ENCODE measurements around the gene SNX3.
"Not testable (repeated sequence)": the region's sequence is repeated elsewhere in the genome, so short reads cannot be mapped to it uniquely, and the experiment has no call there.

Gene SNX3

DNA sequence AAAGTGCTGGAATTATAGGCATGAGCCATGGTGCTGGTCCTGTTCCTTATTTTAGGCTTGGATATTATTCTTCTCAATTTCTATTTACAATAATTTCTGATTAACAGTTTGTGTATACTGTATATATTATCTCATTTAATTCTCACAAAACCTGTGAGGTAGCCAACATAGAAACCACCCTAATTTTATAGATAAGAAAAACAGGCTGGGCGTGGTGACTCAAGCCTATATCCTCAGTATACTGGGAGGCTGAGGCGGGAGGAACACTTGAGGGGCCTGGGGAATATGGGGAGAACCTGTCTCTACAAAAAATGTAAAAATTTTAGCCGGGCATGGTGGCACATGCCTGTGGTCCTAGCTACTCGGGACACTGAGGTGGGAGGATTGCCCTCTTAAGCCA is 30.3 kb upstream of the SNX3 start:
- Histone ChIP-seq H3K9me3 (ENCODE audit: control insufficient read depth, low read length) (no peaks in the 10 kb centered on the region), H3K4me1 (ENCODE audit: control insufficient read depth, insufficient read depth, low read length, poor library complexity, severe bottlenecking) (no peaks in the 10 kb centered on the region), H3K27ac (ENCODE audit: low read depth, low read length, severe bottlenecking) (no peak overlapping the region), H3K4me3 (ENCODE audit: extremely low read depth, insufficient read depth, low read length, poor library complexity, severe bottlenecking) (no peak overlapping the region), H3K36me3 (ENCODE audit: control insufficient read depth, insufficient read depth, low read length) (no peaks in the 10 kb centered on the region)
- 78 to 88% methylated on average over 2 to 3 of the region's 4 CpGs for WGBS, 2 experiments (ENCODE audit: insufficient coverage in 2 of 2)

DNA sequence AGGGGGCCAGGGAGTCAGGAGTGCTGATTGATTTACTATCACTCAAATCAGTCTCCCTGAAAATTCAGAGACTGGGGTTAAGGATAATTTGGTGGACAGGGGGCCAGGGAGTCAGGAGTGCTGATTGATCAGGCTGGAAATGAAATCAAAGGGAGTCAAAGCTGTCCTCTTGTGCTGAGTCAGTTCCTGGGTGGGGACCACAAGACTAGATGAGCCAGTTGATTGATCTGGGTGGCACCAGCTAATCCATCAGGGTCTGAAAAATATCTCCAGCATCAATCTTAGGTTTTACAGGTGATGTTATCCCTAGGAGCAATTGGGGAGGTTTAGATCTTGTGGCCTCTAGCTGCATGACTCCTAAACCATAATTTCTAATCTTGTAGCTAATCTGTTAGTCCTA is 27.9 kb upstream of the SNX3 start:
- Histone ChIP-seq H3K36me3 (ENCODE audit: control insufficient read depth, insufficient read depth, low read length) (no peaks in the 10 kb centered on the region), H3K4me1 (ENCODE audit: control insufficient read depth, insufficient read depth, low read length, poor library complexity, severe bottlenecking) (no peaks in the 10 kb centered on the region), H3K4me3 (ENCODE audit: extremely low read depth, insufficient read depth, low read length, poor library complexity, severe bottlenecking) (no peak overlapping the region), H3K9me3 (ENCODE audit: control insufficient read depth, low read length) (no peaks in the 10 kb centered on the region), H3K27ac (ENCODE audit: low read depth, low read length, severe bottlenecking) (no peak overlapping the region)

DNA sequence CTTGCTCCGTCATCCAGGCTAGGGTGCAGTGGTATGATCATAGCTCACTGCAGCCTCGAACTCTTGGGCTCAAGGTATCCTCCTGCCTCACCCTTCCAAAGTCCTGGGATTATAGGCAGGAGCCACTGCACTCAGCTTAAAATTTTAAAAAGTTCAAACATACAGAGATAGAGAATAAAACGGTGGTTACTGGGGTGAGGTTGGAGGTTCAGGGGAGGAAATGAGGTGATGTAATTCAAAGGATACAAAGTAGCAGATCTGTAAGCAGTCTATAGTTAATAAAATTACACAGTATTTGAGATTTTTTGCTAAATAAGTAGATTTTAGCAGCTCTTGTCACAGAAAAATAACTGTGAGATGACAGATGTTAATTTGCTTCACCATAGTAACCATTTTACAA is 26.5 kb upstream of the SNX3 start:
- H3K36me3 ChIP-seq (ENCODE audit: control insufficient read depth, insufficient read depth, low read length), result no peaks in the 10 kb centered on the region
- H3K4me3 ChIP-seq (ENCODE audit: extremely low read depth, insufficient read depth, low read length, poor library complexity, severe bottlenecking), result no peak overlapping the region
- WGBS, 2 experiments (ENCODE audit: insufficient coverage in 2 of 2), result 56 to 85% methylated on average over 1 to 2 of the region's 3 CpGs
- H3K9me3 ChIP-seq (ENCODE audit: control insufficient read depth, low read length), result no peaks in the 10 kb centered on the region
- no peak overlapping the region for H3K27ac ChIP-seq (ENCODE audit: low read depth, low read length, severe bottlenecking)
- H3K4me1 ChIP-seq (ENCODE audit: control insufficient read depth, insufficient read depth, low read length, poor library complexity, severe bottlenecking), result no peaks in the 10 kb centered on the region

DNA sequence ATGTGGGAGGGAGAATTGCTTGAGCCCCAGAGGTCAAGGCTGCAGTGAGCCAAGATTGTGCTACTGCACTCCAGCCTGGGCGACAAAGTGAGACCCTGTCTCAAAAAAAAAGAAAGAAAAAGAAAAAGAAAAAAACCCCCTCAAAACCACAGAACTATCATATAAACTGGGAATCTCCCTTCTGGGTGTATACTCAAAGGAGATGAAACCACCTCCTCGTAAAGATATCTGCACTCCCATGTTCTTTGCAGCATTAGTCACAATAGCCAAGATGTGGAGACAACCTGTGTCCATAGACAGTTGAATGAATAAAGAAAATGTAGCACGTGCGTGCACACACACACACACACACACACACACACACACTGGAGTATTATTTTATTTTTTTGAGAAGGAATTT is 25.5 kb upstream of the SNX3 start:
- H3K4me1 ChIP-seq (ENCODE audit: control insufficient read depth, insufficient read depth, low read length, poor library complexity, severe bottlenecking), result no peaks in the 10 kb centered on the region
- WGBS, 2 experiments (ENCODE audit: insufficient coverage in 2 of 2), result 83% methylated on average over 1 of the region's 4 CpGs; no CpG with 5 or more reads in 1 of the 2 experiments
- H3K27ac ChIP-seq (ENCODE audit: low read depth, low read length, severe bottlenecking), result no peak overlapping the region
- H3K4me3 ChIP-seq (ENCODE audit: extremely low read depth, insufficient read depth, low read length, poor library complexity, severe bottlenecking), result no peak overlapping the region
- no peaks in the 10 kb centered on the region for H3K36me3 ChIP-seq (ENCODE audit: control insufficient read depth, insufficient read depth, low read length)
- H3K9me3 ChIP-seq (ENCODE audit: control insufficient read depth, low read length), result no peaks in the 10 kb centered on the region

DNA sequence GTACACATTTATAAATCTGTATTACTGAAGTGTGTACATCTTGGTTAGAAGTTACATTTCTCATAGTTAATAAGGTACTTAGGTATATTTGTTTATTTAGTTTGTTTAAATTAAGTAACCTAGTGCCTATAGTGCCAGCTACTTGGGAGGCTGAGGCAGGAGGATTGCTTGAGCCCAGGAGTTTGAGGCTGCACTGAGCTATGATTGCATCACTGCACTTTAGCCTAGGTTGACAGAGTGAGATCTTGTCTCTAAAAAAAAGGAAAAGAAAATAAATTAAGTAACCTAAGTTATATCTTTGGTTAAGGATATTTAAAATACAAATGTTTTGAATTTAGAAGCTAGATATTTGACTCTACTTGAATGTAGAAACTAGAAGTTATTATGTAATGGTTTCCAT is 24.5 kb upstream of the SNX3 start:
- H3K4me3 ChIP-seq (ENCODE audit: extremely low read depth, insufficient read depth, low read length, poor library complexity, severe bottlenecking), result no peak overlapping the region

DNA sequence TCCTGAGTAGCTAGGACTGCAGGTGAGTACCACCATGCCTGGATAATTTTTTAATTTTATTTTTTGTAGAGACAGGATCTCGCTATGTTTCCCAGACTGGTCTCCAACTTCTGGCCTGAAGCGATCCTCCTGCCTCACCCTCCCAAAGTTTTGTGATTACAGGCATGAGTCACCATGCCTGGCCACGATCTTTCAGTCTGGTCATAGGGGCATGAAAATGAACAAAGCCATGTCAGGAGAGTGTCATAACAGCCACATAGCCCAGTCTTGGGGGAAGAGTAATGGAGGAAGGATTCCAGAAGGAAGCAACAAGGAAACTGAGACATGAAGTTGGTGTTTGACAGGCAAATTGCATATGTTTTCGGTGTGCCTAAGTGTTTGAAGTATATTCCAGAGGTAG is 17.0 kb upstream of the SNX3 start:
- H3K27ac ChIP-seq (ENCODE audit: low read depth, low read length, severe bottlenecking), result no peak overlapping the region
- no peak overlapping the region for H3K4me3 ChIP-seq (ENCODE audit: extremely low read depth, insufficient read depth, low read length, poor library complexity, severe bottlenecking)
- WGBS, 2 experiments (ENCODE audit: insufficient coverage in 2 of 2), result 89 to 97% methylated on average over 3 to 4 of the region's 4 CpGs
- H3K4me1 ChIP-seq (ENCODE audit: control insufficient read depth, insufficient read depth, low read length, poor library complexity, severe bottlenecking), result peaks cover 4% of the 10 kb centered on the region
- no peaks in the 10 kb centered on the region for H3K36me3 ChIP-seq (ENCODE audit: control insufficient read depth, insufficient read depth, low read length)
- H3K9me3 ChIP-seq (ENCODE audit: control insufficient read depth, low read length), result no peaks in the 10 kb centered on the region

More for the DNA sequence above, 24.5 kb upstream of the SNX3 start:
- H3K27ac ChIP-seq (ENCODE audit: low read depth, low read length, severe bottlenecking), result no peak overlapping the region
- H3K36me3 ChIP-seq (ENCODE audit: control insufficient read depth, insufficient read depth, low read length), result no peaks in the 10 kb centered on the region
- no peaks in the 10 kb centered on the region for H3K4me1 ChIP-seq (ENCODE audit: control insufficient read depth, insufficient read depth, low read length, poor library complexity, severe bottlenecking)
- H3K9me3 ChIP-seq (ENCODE audit: control insufficient read depth, low read length), result no peaks in the 10 kb centered on the region

DNA sequence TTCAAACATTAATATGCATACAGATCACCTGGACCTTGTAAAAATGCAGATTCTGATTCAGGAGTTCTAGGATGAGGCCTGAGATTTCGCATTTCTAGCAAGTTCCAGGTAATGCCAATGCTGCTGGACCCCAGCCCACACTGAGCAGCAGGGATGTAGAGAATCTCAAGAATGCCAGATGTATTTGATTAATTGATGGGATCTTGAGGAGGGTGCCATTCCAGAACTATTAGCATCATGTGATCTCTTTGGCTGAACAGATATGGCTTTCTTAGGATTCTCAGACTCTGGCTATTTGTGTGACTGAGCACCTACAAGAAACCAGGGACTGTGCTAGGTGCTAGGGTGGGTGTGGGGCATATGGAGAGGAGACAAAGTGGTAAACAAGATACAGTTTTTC is 16.5 kb upstream of the SNX3 start:
- WGBS, 2 experiments (ENCODE audit: insufficient coverage in 2 of 2), result 92 to 100% methylated on average over 1 of the region's 1 CpG
- Histone ChIP-seq H3K4me1 (ENCODE audit: control insufficient read depth, insufficient read depth, low read length, poor library complexity, severe bottlenecking) (peaks cover 4% of the 10 kb centered on the region), H3K27ac (ENCODE audit: low read depth, low read length, severe bottlenecking) (no peak overlapping the region), H3K9me3 (ENCODE audit: control insufficient read depth, low read length) (no peaks in the 10 kb centered on the region), H3K4me3 (ENCODE audit: extremely low read depth, insufficient read depth, low read length, poor library complexity, severe bottlenecking) (no peak overlapping the region), H3K36me3 (ENCODE audit: control insufficient read depth, insufficient read depth, low read length) (no peaks in the 10 kb centered on the region)

DNA sequence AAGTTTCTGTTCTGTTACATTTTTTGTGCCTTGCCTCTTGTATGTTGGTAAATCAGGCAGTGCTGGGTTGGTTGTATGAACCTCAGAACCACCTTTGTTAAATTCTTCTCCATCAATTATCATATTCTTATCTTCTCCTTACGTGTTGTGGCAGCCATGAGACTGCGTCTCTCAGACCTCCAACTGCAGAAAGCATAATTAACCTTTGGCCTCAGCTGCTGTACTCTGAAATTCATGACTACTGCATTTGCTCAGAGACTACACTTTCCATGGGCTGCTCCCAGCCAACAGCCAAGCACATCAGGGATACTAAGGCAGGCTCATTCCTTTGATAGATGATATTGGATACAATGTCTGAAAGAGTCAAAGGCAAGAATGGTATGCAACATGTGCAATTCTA is 15.1 kb upstream of the SNX3 start:
- no peaks in the 10 kb centered on the region for H3K9me3 ChIP-seq (ENCODE audit: control insufficient read depth, low read length)
- WGBS, 2 experiments (ENCODE audit: insufficient coverage in 2 of 2), result 90 to 91% methylated on average over 2 of the region's 2 CpGs

DNA sequence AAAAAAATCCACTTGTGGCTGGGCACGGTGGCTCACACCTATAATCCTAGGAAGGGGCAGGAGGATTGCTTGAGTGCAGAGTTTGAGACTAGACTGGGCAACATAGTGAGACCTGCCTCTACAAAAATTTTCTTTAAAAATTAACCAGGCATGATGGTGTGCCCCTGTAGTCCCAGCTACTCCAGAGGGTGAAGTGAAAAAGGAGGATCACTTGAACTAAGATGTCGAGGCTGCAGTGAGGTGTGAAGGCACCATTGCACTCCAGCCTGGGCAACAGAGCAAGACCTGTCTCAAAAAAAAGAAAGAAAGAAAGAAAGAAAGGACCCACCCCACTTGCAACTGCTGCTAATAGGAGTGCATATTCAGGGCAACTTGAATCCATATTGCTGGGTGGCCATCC is 13.7 kb upstream of the SNX3 start:
- H3K27ac ChIP-seq (ENCODE audit: low read depth, low read length, severe bottlenecking), result no peak overlapping the region
- H3K9me3 ChIP-seq (ENCODE audit: control insufficient read depth, low read length), result no peaks in the 10 kb centered on the region
- peaks cover 4% of the 10 kb centered on the region for H3K4me1 ChIP-seq (ENCODE audit: control insufficient read depth, insufficient read depth, low read length, poor library complexity, severe bottlenecking)
- no peak overlapping the region for H3K4me3 ChIP-seq (ENCODE audit: extremely low read depth, insufficient read depth, low read length, poor library complexity, severe bottlenecking)
- H3K36me3 ChIP-seq (ENCODE audit: control insufficient read depth, insufficient read depth, low read length), result no peaks in the 10 kb centered on the region
- WGBS, 2 experiments (ENCODE audit: insufficient coverage in 2 of 2), result 83 to 100% methylated on average over 1 of the region's 2 CpGs

More for the DNA sequence above, 15.1 kb upstream of the SNX3 start:
- H3K27ac ChIP-seq (ENCODE audit: low read depth, low read length, severe bottlenecking), result no peak overlapping the region
- H3K4me3 ChIP-seq (ENCODE audit: extremely low read depth, insufficient read depth, low read length, poor library complexity, severe bottlenecking), result no peak overlapping the region
- peaks cover 4% of the 10 kb centered on the region for H3K4me1 ChIP-seq (ENCODE audit: control insufficient read depth, insufficient read depth, low read length, poor library complexity, severe bottlenecking)
- H3K36me3 ChIP-seq (ENCODE audit: control insufficient read depth, insufficient read depth, low read length), result no peaks in the 10 kb centered on the region

DNA sequence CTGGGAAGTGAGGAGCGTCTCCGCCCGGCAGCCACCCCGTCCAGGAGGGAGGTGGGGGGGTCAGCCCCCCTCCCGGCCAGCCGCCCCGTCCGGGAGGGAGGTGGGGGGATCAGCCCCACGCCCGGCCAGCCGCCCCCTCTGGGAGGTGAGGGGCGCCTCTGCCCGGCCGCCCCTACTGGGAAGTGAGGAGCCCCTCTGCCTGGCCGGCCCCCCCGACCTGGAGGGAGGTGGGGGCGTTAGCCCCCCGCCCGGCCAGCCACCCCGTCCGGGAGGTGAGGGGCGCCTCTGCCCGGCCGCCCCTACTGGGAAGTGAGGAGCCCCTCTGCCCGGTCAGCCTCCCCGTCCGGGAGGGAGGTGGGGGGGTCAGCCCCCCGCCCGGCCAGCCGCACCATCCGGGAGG is 9.1 kb upstream of the SNX3 start:
- H3K4me3 ChIP-seq (ENCODE audit: extremely low read depth, insufficient read depth, low read length, poor library complexity, severe bottlenecking); H3K4me1 ChIP-seq (ENCODE audit: control insufficient read depth, insufficient read depth, low read length, poor library complexity, severe bottlenecking); H3K9me3 ChIP-seq (ENCODE audit: control insufficient read depth, low read length); H3K27ac ChIP-seq (ENCODE audit: low read depth, low read length, severe bottlenecking); H3K36me3 ChIP-seq (ENCODE audit: control insufficient read depth, insufficient read depth, low read length): not testable (repeated sequence)
- 97% methylated on average over 7 to 16 of the region's 31 CpGs for WGBS, 2 experiments (ENCODE audit: insufficient coverage in 2 of 2)

DNA sequence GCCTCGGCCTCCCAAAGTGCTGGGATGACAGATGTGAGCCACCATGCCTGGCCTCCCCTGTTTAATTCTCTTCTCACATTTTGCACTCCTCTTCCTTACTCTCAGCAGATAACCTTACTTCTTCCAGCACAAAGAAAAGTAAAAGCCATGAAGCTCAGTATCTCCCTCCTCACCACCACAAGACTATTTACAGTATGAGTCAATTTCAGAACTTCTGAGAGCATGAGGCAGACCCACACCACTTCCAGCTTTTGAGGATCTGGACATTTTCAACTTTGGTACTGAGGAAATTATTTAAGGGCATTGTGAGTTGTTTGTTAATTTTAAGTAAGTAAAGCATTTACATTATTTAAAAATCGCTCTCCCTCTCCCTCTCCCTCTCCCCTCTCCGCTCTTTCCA is 8.0 kb upstream of the SNX3 start:
- H3K36me3 ChIP-seq (ENCODE audit: control insufficient read depth, insufficient read depth, low read length), result no peaks in the 10 kb centered on the region
- 88 to 100% methylated on average over 1 of the region's 3 CpGs for WGBS, 2 experiments (ENCODE audit: insufficient coverage in 2 of 2)
- H3K4me3 ChIP-seq (ENCODE audit: extremely low read depth, insufficient read depth, low read length, poor library complexity, severe bottlenecking), result no peak overlapping the region
- no peak overlapping the region for H3K27ac ChIP-seq (ENCODE audit: low read depth, low read length, severe bottlenecking)
- no peaks in the 10 kb centered on the region for H3K9me3 ChIP-seq (ENCODE audit: control insufficient read depth, low read length)
- no peaks in the 10 kb centered on the region for H3K4me1 ChIP-seq (ENCODE audit: control insufficient read depth, insufficient read depth, low read length, poor library complexity, severe bottlenecking)

DNA sequence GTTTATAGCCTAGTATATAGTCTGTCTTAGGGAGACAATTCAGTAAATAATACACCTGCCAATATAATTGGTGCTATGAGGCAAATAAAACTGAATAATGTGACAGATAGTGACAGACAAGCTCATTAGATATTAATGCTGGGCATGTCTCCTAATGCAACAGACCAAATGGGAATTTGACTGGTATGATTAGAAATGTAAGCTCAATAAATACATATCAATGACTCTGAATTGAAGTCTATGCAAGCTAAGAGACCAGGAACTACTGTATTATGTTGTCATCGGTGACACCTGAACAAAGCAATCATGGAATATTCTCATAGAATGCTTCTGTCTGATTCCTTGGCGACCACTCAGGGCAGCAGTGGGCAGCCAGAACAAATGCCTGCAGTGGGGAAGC is 2.5 kb upstream of the SNX3 start:
- peaks cover 10% of the 10 kb centered on the region for H3K36me3 ChIP-seq (ENCODE audit: control insufficient read depth, insufficient read depth, low read length)
- H3K4me3 ChIP-seq (ENCODE audit: extremely low read depth, insufficient read depth, low read length, poor library complexity, severe bottlenecking), result no peak overlapping the region
- H3K9me3 ChIP-seq (ENCODE audit: control insufficient read depth, low read length), result no peaks in the 10 kb centered on the region
- H3K4me1 ChIP-seq (ENCODE audit: control insufficient read depth, insufficient read depth, low read length, poor library complexity, severe bottlenecking), result no peaks in the 10 kb centered on the region
- H3K27ac ChIP-seq (ENCODE audit: low read depth, low read length, severe bottlenecking), result no peak overlapping the region
- WGBS, 2 experiments (ENCODE audit: insufficient coverage in 2 of 2), result 82 to 94% methylated on average over 2 of the region's 2 CpGs

All from mesodermal cell (in vitro differentiated cells).